DND-41 (cell line): ENCODE measurements around the gene CLK3.

ENCODE experiments used
- ATAC-seq: fragments of 200-7000 bp; cut with Tn5 transposase; 3 replicates; pipeline ENCODE4 v1.9.1; 2021; ENCODE audit warnings: low read depth; ENCODE audit not compliant: insufficient read depth
- DNase-seq: peaks from one replicate; pipeline ENCODE4 v3.0.0-alpha.2; 2020
- H2AFZ ChIP-seq: 2 replicates; pipeline ENCODE4 v1.6.0; 2012; ENCODE audit warnings: low read depth, low read length
- H3K27ac ChIP-seq: 2 replicates; pipeline ENCODE4 v1.5.1; 2012; ENCODE audit warnings: low read length, inconsistent platforms
- H3K27me3 ChIP-seq: fragments of 200-600 bp; sonication (generic); 2 replicates; pipeline ENCODE4 v1.6.0; 2012; ENCODE audit warnings: low read length, mild to moderate bottlenecking, inconsistent platforms; ENCODE audit not compliant: insufficient read depth, poor library complexity
- H3K36me3 ChIP-seq: 2 replicates; pipeline ENCODE4 v1.5.1; 2012; ENCODE audit warnings: low read length, inconsistent platforms; ENCODE audit not compliant: insufficient read depth
- H3K4me1 ChIP-seq: 2 replicates; pipeline ENCODE4 v1.5.1; 2012; ENCODE audit warnings: mild to moderate bottlenecking, low read length; ENCODE audit not compliant: insufficient read depth
- H3K4me2 ChIP-seq: 2 replicates; pipeline ENCODE4 v1.6.0; 2012; ENCODE audit warnings: mild to moderate bottlenecking, moderate library complexity, low read length, inconsistent platforms; ENCODE audit not compliant: insufficient read depth
- H3K4me3 ChIP-seq, 2 experiments: fragments of 200-600 bp in 1 of 2; shearing (Covaris generic) in 1 of 2; 2 replicates each; pipeline ENCODE4 v1.5.1; 2012 to 2016; ENCODE audit warnings: inconsistent platforms in 2 of 2, low read length in 2 of 2, mild to moderate bottlenecking in 2 of 2, low read depth in 1 of 2, moderate library complexity in 1 of 2
- H3K79me2 ChIP-seq: 2 replicates; pipeline ENCODE4 v1.6.0; 2012; ENCODE audit warnings: low read length, inconsistent platforms; ENCODE audit not compliant: insufficient read depth
- H3K9ac ChIP-seq: 2 replicates; pipeline ENCODE4 v1.6.0; 2012; ENCODE audit warnings: low read depth, mild to moderate bottlenecking, inconsistent platforms, low read length, moderate library complexity
- H3K9me3 ChIP-seq: 2 replicates; pipeline ENCODE4 v1.5.1; 2012; ENCODE audit warnings: low read length, moderate library complexity, mild to moderate bottlenecking, inconsistent platforms; ENCODE audit not compliant: insufficient read depth, severe bottlenecking
- H4K20me1 ChIP-seq: 2 replicates; pipeline ENCODE4 v1.6.0; 2012; ENCODE audit warnings: low read length; ENCODE audit not compliant: insufficient read depth
- EZH2 ChIP-seq: IDR thresholded peaks from 3 replicates; pipeline ENCODE4 v1.6.1; 2012; ENCODE audit warnings: borderline replicate concordance, low read depth, mild to moderate bottlenecking, moderate library complexity, low read length, inconsistent platforms; ENCODE audit not compliant: severe bottlenecking
- TF ChIP-seq, protein P1 (sequence below): IDR thresholded peaks from 2 replicates; pipeline ENCODE4 v1.5.1; 2012; ENCODE audit warnings: borderline replicate concordance, low read length, moderate library complexity, mild to moderate bottlenecking; ENCODE audit not compliant: poor library complexity, severe bottlenecking; ENCODE audit errors: extremely low read depth

CLK3 gene

GRCh38 chr15:74646480-74646879 lies 30.8 kb downstream of the CLK3 start:
- Histone ChIP-seq H3K79me2 (peaks cover 14% of the 10 kb centered on the region), H4K20me1 (peaks cover 6% of the 10 kb centered on the region; the same call in 1 of the 2 replicates), H3K4me3 (no peak overlapping the region), H3K27ac (no peak overlapping the region), H3K4me2 (no peak overlapping the region), H3K9ac (no peak overlapping the region), H2AFZ (no peak overlapping the region), H3K27me3 (no peaks in the 10 kb centered on the region), H3K36me3 (peaks cover 35% of the 10 kb centered on the region), H3K4me1 (no peaks in the 10 kb centered on the region), H3K9me3 (no peaks in the 10 kb centered on the region)
- no peak for TF ChIP-seq EZH2
- TF ChIP-seq, protein P1, sequence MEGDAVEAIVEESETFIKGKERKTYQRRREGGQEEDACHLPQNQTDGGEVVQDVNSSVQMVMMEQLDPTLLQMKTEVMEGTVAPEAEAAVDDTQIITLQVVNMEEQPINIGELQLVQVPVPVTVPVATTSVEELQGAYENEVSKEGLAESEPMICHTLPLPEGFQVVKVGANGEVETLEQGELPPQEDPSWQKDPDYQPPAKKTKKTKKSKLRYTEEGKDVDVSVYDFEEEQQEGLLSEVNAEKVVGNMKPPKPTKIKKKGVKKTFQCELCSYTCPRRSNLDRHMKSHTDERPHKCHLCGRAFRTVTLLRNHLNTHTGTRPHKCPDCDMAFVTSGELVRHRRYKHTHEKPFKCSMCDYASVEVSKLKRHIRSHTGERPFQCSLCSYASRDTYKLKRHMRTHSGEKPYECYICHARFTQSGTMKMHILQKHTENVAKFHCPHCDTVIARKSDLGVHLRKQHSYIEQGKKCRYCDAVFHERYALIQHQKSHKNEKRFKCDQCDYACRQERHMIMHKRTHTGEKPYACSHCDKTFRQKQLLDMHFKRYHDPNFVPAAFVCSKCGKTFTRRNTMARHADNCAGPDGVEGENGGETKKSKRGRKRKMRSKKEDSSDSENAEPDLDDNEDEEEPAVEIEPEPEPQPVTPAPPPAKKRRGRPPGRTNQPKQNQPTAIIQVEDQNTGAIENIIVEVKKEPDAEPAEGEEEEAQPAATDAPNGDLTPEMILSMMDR, result no peak
- DNase-seq, result no peak
- no peak for ATAC-seq

- Histone ChIP-seq H3K27me3 (no peaks in the 10 kb centered on the region), H3K4me2 (no peak overlapping the region), H4K20me1 (peaks cover 7% of the 10 kb centered on the region; the same call in 1 of the 2 replicates), H2AFZ (no peak overlapping the region), H3K27ac (no peak overlapping the region), H3K36me3 (peaks cover 35% of the 10 kb centered on the region), H3K79me2 (peaks cover 13% of the 10 kb centered on the region), H3K9me3 (no peaks in the 10 kb centered on the region), H3K4me1 (no peaks in the 10 kb centered on the region), H3K4me3 (no peak overlapping the region), H3K9ac (no peak overlapping the region)
- ATAC-seq (no peak), DNase-seq (no peak)
- TF ChIP-seq EZH2, result no peak
- TF ChIP-seq, protein P1, result no peak
Observed at GRCh38 chr15:74648051-74648842, 32.6 kb downstream of the CLK3 start.

- H3K79me2 ChIP-seq, result peaks cover 12% of the 10 kb centered on the region
- H3K9me3 ChIP-seq, result no peaks in the 10 kb centered on the region
- TF ChIP-seq, protein P1, result no peak
- no peak for TF ChIP-seq EZH2
- ATAC-seq, result no peak
- H3K27me3 ChIP-seq, result no peaks in the 10 kb centered on the region
- H4K20me1 ChIP-seq, result peaks cover 14% of the 10 kb centered on the region; the same call in 1 of the 2 replicates
- H3K36me3 ChIP-seq, result peaks cover 38% of the 10 kb centered on the region
- no peak overlapping the region for H3K27ac ChIP-seq
- no peak overlapping the region for H3K4me3 ChIP-seq
- no peaks in the 10 kb centered on the region for H3K4me1 ChIP-seq
- DNase-seq, result no peak
- H3K4me2 ChIP-seq, result no peak overlapping the region
- H2AFZ ChIP-seq, result no peak overlapping the region
- no peak overlapping the region for H3K9ac ChIP-seq
Observed at GRCh38 chr15:74651242-74651741, 35.7 kb downstream of the CLK3 start.
